ENCODE results near the gene DCK. TPM values are rescaled to one million over a fixed set of nuclear protein-coding genes. Genes with fewer than 3 reads are reported as not detected.

DCK gene
- total RNA-seq, 1 donor from 2014 or later: 57.1 TPM

GRCh38 chr4:70992391-70992881 is 1.0 kb upstream of the DCK start:
- no peaks in the 10 kb centered on the region for H3K27me3 Mint-ChIP-seq (ENCODE audit: insufficient read depth, low read depth)
- peaks cover 29% of the 10 kb centered on the region for H3F3A ChIP-seq (ENCODE audit: low read depth)
- H3K4me1 ChIP-seq: peaks cover 6% of the 10 kb centered on the region
- peak overlapping the region; percentile 92 for H3K27ac Mint-ChIP-seq
- H3K27ac ChIP-seq: no peak overlapping the region
- peak overlapping the region; percentile 85 for H3K4me2 ChIP-seq
- peak; percentile 45 for DNase-seq (ENCODE audit: low spot score)
- H3K27me3 ChIP-seq: no peaks in the 10 kb centered on the region
- peaks cover 36% of the 10 kb centered on the region for H3K36me3 Mint-ChIP-seq
- peak overlapping the region; percentile 88 for H3K4me3 Mint-ChIP-seq
- H3K9me3 Mint-ChIP-seq: peaks cover 23% of the 10 kb centered on the region
- H3K9ac ChIP-seq: no peak overlapping the region
- H2AFZ ChIP-seq (replicated peaks): no peak overlapping the region
- peaks cover 38% of the 10 kb centered on the region for H3K79me2 ChIP-seq (ENCODE audit: low read depth)
- no peaks in the 10 kb centered on the region for H3K9me3 ChIP-seq (ENCODE audit: low read depth)
- H3K4me3 ChIP-seq: peak overlapping the region; percentile 85
- H4K20me1 ChIP-seq (ENCODE audit: low read depth): peaks cover 4% of the 10 kb centered on the region
- TF ChIP-seq EZH2 (IDR thresholded peaks at IDR 0.05): no peak
- TF ChIP-seq EZH2phosphoT487 (IDR thresholded peaks at IDR 0.05): no peak
- TF ChIP-seq CTCF (IDR thresholded peaks at IDR 0.05): no peak
- H3K4me1 Mint-ChIP-seq: peaks cover 20% of the 10 kb centered on the region
- no peaks in the 10 kb centered on the region for H3K36me3 ChIP-seq

- no peaks in the 10 kb centered on the region for H3K27me3 Mint-ChIP-seq (ENCODE audit: insufficient read depth, low read depth)
- peak overlapping the region; percentile 79 for H3K27ac ChIP-seq
- peaks cover 6% of the 10 kb centered on the region for H3K4me1 ChIP-seq
- H3K9me3 Mint-ChIP-seq: peaks cover 30% of the 10 kb centered on the region
- no peaks in the 10 kb centered on the region for H3K9me3 ChIP-seq (ENCODE audit: low read depth)
- H3K9ac ChIP-seq: peak overlapping the region; percentile 72
- H3K36me3 ChIP-seq: peaks cover 12% of the 10 kb centered on the region
- H4K20me1 ChIP-seq (ENCODE audit: low read depth): peaks cover 4% of the 10 kb centered on the region
- TF ChIP-seq CTCF (IDR thresholded peaks at IDR 0.05): no peak
- peak; percentile 28 for TF ChIP-seq EZH2 (IDR thresholded peaks at IDR 0.05)
- H3K4me3 ChIP-seq: peak overlapping the region; percentile 85
- peak overlapping the region; percentile 85 for H3K4me2 ChIP-seq
- peak overlapping the region; percentile 78 for H2AFZ ChIP-seq (replicated peaks)
- peak overlapping the region; percentile 91 for H3K4me3 Mint-ChIP-seq
- no peaks in the 10 kb centered on the region for H3K27me3 ChIP-seq
- peaks cover 29% of the 10 kb centered on the region for H3F3A ChIP-seq (ENCODE audit: low read depth)
- no peak for DNase-seq (ENCODE audit: low spot score)
- peaks cover 54% of the 10 kb centered on the region for H3K79me2 ChIP-seq (ENCODE audit: low read depth)
- H3K27ac Mint-ChIP-seq: peak overlapping the region; percentile 80
- peaks cover 46% of the 10 kb centered on the region for H3K36me3 Mint-ChIP-seq
- peaks cover 20% of the 10 kb centered on the region for H3K4me1 Mint-ChIP-seq
Measured at GRCh38 chr4:70994069-70994366, 569 bp downstream of the DCK start.

GRCh38 chr4:70994387-70995099 is 1.1 kb downstream of the DCK start:
- peak overlapping the region; percentile 91 for H3K4me3 Mint-ChIP-seq
- DNase-seq (ENCODE audit: low spot score): no peak
- no peaks in the 10 kb centered on the region for H3K27me3 Mint-ChIP-seq (ENCODE audit: insufficient read depth, low read depth)
- Histone ChIP-seq H3K9me3 (ENCODE audit: low read depth) (no peaks in the 10 kb centered on the region), H3K79me2 (ENCODE audit: low read depth) (peaks cover 59% of the 10 kb centered on the region), H3K4me2 (peak overlapping the region; percentile 85), H2AFZ (replicated peaks) (no peak overlapping the region), H3K36me3 (peaks cover 17% of the 10 kb centered on the region), H3F3A (ENCODE audit: low read depth) (peaks cover 29% of the 10 kb centered on the region), H3K4me1 (peaks cover 6% of the 10 kb centered on the region), H3K27me3 (no peaks in the 10 kb centered on the region), H4K20me1 (ENCODE audit: low read depth) (peaks cover 4% of the 10 kb centered on the region), H3K9ac (no peak overlapping the region), H3K4me3 (peak overlapping the region; percentile 85), H3K27ac (no peak overlapping the region)
- peaks cover 33% of the 10 kb centered on the region for H3K9me3 Mint-ChIP-seq
- no peak for TF ChIP-seq CTCF (IDR thresholded peaks at IDR 0.05)
- no peak for TF ChIP-seq EZH2phosphoT487 (IDR thresholded peaks at IDR 0.05)
- no peak for TF ChIP-seq EZH2 (IDR thresholded peaks at IDR 0.05)
- peak overlapping the region; percentile 80 for H3K27ac Mint-ChIP-seq
- H3K36me3 Mint-ChIP-seq: peaks cover 52% of the 10 kb centered on the region
- peaks cover 20% of the 10 kb centered on the region for H3K4me1 Mint-ChIP-seq
